ENCODE data around the gene HS6ST3. TPM values are rescaled to one million over a fixed set of nuclear protein-coding genes. Genes with fewer than 3 reads are reported as not detected.

HS6ST3 gene
- total and polyA plus RNA-seq, 8 donors: 0.03 to 0.15 (median 0.10) TPM

DNA sequence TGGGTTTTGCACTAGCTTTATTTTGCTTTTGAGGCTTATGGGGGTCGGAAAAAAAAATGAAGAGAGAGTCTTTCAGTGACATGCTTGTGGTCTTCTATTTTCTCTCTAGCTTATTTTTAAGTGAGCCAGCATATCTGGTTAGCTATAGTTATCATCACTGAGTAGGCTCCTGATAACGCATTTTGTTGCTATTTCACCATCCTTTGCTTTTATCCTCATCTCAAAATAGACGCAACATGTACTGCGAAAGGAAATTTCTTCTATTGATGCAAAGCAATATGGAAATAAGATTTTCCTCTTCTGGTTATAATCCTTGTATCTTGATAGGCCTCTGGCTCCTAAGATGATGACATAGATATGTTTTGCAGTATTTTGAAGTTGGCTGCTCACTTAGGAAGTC is 630.5 kb downstream of the HS6ST3 start:
- intact Hi-C loops (cut with DNase I): no loop called here
- DNase-seq (no peak), ATAC-seq (no peak)
- Histone ChIP-seq H3K36me3 (no peaks in the 10 kb centered on the region), H3K9me3 (no peaks in the 10 kb centered on the region), H3K4me3 (no peak overlapping the region), H3K4me1 (no peaks in the 10 kb centered on the region), H3K27ac (no peak overlapping the region), H3K27me3 (no peaks in the 10 kb centered on the region)
- TF ChIP-seq, protein P1, sequence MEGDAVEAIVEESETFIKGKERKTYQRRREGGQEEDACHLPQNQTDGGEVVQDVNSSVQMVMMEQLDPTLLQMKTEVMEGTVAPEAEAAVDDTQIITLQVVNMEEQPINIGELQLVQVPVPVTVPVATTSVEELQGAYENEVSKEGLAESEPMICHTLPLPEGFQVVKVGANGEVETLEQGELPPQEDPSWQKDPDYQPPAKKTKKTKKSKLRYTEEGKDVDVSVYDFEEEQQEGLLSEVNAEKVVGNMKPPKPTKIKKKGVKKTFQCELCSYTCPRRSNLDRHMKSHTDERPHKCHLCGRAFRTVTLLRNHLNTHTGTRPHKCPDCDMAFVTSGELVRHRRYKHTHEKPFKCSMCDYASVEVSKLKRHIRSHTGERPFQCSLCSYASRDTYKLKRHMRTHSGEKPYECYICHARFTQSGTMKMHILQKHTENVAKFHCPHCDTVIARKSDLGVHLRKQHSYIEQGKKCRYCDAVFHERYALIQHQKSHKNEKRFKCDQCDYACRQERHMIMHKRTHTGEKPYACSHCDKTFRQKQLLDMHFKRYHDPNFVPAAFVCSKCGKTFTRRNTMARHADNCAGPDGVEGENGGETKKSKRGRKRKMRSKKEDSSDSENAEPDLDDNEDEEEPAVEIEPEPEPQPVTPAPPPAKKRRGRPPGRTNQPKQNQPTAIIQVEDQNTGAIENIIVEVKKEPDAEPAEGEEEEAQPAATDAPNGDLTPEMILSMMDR (IDR thresholded peaks at IDR 0.05): no peak

DNA sequence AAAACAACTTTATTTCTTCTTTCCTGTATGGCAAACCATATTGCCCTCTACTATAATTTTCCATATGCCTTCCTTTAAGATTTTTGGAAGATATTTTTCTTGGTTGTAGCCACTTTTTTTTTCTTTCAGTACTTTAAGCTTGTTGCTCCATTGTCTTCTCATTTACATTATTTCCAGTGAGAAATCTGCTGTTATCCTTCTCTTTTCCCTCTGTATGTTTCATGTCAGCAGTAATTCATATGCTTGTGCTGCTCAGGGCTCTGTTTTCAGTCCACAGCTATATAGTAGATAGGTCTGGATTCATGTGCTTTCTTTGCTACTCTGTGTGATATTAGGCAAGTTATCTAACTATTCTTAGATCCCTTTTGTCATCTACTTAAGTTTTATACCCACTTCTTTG is 636.7 kb downstream of the HS6ST3 start:
- Histone ChIP-seq H3K9me3 (peaks cover 0 to 21% of the 10 kb centered on the region in 2 donors), H3K27me3 (no peaks in the 10 kb centered on the region), H3K27ac (no peak overlapping the region), H3K36me3 (no peaks in the 10 kb centered on the region), H3K4me1 (no peaks in the 10 kb centered on the region), H3K4me3 (no peak overlapping the region)
- DNase-seq: no peak
- TF ChIP-seq, protein P1 (IDR thresholded peaks at IDR 0.05): no peak
- ATAC-seq: no peak
- intact Hi-C loops (cut with DNase I): no loop called here

DNA sequence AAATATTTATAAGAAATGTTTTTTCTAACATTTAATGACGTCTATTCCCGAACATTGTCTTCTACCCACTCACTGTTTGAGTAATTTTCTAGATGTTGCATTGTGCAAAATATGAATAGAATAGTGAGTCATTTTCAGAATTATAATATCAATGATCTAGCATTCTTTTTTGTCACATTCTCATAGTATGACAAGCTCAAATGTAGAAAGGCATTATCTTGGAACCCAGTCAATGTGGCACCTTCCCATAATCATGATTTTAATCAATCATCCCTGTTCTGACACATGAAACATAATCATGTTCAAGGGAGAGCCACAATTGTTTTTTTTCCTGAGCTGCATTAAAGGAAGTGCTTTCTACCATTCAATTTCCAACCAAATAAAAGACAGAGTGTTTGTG is 638.6 kb downstream of the HS6ST3 start:
- Histone ChIP-seq H3K4me3 (no peak overlapping the region), H3K27ac (no peak overlapping the region), H3K4me1 (no peaks in the 10 kb centered on the region), H3K9me3 (peaks cover 0 to 21% of the 10 kb centered on the region in 2 donors), H3K36me3 (no peaks in the 10 kb centered on the region), H3K27me3 (no peaks in the 10 kb centered on the region)
- DNase-seq (no peak), ATAC-seq (no peak)
- intact Hi-C loops (cut with DNase I): no loop called here
- TF ChIP-seq, protein P1 (IDR thresholded peaks at IDR 0.05): no peak

DNA sequence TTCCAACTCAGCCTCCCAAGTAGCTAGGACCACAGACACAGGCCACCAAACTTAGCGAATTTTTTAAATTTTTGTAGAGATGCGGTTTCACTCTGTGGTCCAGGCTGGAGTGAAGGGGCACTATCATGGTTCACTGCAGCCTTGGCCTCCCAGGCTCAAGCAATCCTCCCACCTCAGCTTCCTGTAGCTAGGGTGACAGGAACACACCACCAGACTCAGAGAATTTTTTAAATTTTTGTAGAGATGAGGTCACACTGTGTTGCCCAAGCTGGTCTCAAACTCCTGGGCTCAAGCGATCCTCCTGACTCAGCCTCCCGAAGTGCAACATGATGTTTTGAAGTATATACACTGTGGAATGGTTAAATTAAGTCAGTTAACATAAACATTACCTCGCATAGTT is 640.8 kb downstream of the HS6ST3 start:
- H3K9me3 ChIP-seq: peaks cover 0 to 22% of the 10 kb centered on the region in 2 donors
- no peak overlapping the region for H3K4me3 ChIP-seq
- intact Hi-C loops (cut with DNase I): no loop called here
- ATAC-seq (no peak), DNase-seq (no peak)
- H3K27me3 ChIP-seq: no peaks in the 10 kb centered on the region
- no peaks in the 10 kb centered on the region for H3K4me1 ChIP-seq
- no peaks in the 10 kb centered on the region for H3K36me3 ChIP-seq
- H3K27ac ChIP-seq: no peak overlapping the region
- TF ChIP-seq, protein P1 (IDR thresholded peaks at IDR 0.05): no peak

DNA sequence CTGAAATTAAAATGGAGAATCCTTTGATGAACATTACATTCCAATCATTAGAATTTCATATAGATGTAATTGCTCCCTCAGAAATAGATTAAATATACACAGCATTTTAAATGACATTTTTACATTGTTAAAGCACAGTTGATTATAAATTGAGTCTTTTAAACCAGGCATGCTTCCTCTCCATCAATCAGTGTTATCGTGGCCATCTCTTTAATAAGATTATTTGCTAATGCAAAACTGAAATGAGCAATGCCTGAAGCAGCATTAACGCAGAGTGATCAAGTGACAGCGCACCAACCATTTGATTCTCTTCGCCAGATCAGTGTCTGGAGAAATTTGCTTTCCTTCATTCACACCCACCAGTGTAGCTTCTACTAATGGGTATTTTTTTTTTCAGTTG is 644.6 kb downstream of the HS6ST3 start:
- ATAC-seq (no peak), DNase-seq (no peak)
- no peak overlapping the region for H3K27ac ChIP-seq
- no peaks in the 10 kb centered on the region for H3K4me1 ChIP-seq
- intact Hi-C loops (cut with DNase I): no loop called here
- peaks cover 0 to 3% of the 10 kb centered on the region in 2 donors for H3K9me3 ChIP-seq
- TF ChIP-seq, protein P1 (IDR thresholded peaks at IDR 0.05): no peak
- no peaks in the 10 kb centered on the region for H3K36me3 ChIP-seq
- H3K4me3 ChIP-seq: no peak overlapping the region
- no peaks in the 10 kb centered on the region for H3K27me3 ChIP-seq
